Measurements from ENCODE around the gene MTMR3.

DNA sequence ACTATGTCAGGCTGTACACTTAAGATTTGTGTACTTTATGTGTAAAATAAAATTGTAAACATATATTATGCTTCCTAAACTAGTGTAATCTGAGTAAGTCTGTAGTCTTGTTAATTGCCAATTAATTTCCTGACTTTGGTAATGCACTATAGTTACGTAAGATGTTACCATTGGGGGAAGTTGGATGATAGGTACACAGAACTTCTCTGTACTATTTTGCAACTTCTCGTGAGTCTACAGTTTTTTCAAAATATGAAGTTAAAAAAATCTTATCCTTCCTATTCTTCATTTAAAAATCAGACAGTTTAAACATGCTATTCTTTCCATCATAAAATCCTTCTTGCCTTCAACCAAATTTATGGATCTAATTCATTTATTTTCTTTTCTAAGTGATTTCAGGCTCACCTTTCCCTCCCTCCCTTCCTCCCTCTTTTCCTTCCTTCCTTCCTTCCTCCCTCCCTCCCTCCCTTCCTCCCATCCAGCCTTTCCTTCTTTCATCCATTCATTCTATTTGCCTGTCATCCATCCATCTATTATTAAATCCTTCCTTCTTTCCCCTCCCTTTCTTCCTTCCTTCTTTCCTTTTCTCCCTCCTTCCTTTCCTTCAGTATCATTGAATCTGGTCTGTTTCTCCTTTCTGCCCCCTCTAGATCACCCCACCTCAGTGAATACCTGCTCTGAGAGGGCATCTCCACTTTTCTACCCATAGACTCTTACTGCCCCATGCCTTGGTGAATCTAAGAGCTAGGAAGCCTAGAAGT, 22.8 kb upstream of the MTMR3 start:
- TF ChIP-seq, protein P1, sequence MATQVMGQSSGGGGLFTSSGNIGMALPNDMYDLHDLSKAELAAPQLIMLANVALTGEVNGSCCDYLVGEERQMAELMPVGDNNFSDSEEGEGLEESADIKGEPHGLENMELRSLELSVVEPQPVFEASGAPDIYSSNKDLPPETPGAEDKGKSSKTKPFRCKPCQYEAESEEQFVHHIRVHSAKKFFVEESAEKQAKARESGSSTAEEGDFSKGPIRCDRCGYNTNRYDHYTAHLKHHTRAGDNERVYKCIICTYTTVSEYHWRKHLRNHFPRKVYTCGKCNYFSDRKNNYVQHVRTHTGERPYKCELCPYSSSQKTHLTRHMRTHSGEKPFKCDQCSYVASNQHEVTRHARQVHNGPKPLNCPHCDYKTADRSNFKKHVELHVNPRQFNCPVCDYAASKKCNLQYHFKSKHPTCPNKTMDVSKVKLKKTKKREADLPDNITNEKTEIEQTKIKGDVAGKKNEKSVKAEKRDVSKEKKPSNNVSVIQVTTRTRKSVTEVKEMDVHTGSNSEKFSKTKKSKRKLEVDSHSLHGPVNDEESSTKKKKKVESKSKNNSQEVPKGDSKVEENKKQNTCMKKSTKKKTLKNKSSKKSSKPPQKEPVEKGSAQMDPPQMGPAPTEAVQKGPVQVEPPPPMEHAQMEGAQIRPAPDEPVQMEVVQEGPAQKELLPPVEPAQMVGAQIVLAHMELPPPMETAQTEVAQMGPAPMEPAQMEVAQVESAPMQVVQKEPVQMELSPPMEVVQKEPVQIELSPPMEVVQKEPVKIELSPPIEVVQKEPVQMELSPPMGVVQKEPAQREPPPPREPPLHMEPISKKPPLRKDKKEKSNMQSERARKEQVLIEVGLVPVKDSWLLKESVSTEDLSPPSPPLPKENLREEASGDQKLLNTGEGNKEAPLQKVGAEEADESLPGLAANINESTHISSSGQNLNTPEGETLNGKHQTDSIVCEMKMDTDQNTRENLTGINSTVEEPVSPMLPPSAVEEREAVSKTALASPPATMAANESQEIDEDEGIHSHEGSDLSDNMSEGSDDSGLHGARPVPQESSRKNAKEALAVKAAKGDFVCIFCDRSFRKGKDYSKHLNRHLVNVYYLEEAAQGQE (IDR thresholded peaks at IDR 0.05) = no peak
- TF ChIP-seq, protein P2, sequence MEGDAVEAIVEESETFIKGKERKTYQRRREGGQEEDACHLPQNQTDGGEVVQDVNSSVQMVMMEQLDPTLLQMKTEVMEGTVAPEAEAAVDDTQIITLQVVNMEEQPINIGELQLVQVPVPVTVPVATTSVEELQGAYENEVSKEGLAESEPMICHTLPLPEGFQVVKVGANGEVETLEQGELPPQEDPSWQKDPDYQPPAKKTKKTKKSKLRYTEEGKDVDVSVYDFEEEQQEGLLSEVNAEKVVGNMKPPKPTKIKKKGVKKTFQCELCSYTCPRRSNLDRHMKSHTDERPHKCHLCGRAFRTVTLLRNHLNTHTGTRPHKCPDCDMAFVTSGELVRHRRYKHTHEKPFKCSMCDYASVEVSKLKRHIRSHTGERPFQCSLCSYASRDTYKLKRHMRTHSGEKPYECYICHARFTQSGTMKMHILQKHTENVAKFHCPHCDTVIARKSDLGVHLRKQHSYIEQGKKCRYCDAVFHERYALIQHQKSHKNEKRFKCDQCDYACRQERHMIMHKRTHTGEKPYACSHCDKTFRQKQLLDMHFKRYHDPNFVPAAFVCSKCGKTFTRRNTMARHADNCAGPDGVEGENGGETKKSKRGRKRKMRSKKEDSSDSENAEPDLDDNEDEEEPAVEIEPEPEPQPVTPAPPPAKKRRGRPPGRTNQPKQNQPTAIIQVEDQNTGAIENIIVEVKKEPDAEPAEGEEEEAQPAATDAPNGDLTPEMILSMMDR (IDR thresholded peaks at IDR 0.05; ENCODE audit: low read depth, low read length, missing input control) = no peak
- TF ChIP-seq, protein P3, sequence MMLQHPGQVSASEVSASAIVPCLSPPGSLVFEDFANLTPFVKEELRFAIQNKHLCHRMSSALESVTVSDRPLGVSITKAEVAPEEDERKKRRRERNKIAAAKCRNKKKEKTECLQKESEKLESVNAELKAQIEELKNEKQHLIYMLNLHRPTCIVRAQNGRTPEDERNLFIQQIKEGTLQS (IDR thresholded peaks at IDR 0.05) = no peak
- TF ChIP-seq EGR1 (IDR thresholded peaks at IDR 0.05; ENCODE audit: low read depth in 2 of 2) (no peak), RAD21 (IDR thresholded peaks at IDR 0.05) (no peak), TAF1 (conservative IDR thresholded peaks at IDR 0.05) (no peak), JUND (IDR thresholded peaks at IDR 0.05) (no peak), YY1 (IDR thresholded peaks at IDR 0.05) (no peak), RXRA (IDR thresholded peaks at IDR 0.05) (no peak)
- TF ChIP-seq, protein P4, sequence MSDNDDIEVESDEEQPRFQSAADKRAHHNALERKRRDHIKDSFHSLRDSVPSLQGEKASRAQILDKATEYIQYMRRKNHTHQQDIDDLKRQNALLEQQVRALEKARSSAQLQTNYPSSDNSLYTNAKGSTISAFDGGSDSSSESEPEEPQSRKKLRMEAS (IDR thresholded peaks at IDR 0.05) = no peak
